SU-DHL-6 (cell line): Measurements from ENCODE around the gene TCF12.

Source experiments
- CTCF ChIP-seq: fragments of 200-600 bp; sonication (generic); IDR thresholded peaks from one replicate; pipeline ENCODE4 v1.5.1; 2017; ENCODE audit warnings: antibody characterized with exemption, mild to moderate bottlenecking, low read length, moderate library complexity; ENCODE audit not compliant: insufficient read depth, poor library complexity, severe bottlenecking
- EZH2phosphoT487 ChIP-seq: fragments of 200-600 bp; sonication (generic), shearing (Covaris generic); conservative IDR thresholded peaks from 2 replicates; pipeline ENCODE4 v1.6.1; 2018; ENCODE audit warnings: mild to moderate bottlenecking, antibody characterized with exemption, low read length, moderate library complexity, mixed read lengths

- no peak for TF ChIP-seq CTCF
- TF ChIP-seq EZH2phosphoT487 = no peak
Observed at GRCh38 chr15:57316451-57316850, 398.0 kb downstream of the TCF12 start.
